GM12878 (cell line): ENCODE results near the gene PLXDC1. TPM values are rescaled to one million over a fixed set of nuclear protein-coding genes. Genes with fewer than 3 reads are reported as not detected.
"Not testable (repeated sequence)": the region's sequence is repeated elsewhere in the genome, so short reads cannot be mapped to it uniquely, and the experiment has no call there.

Experiments
- ATAC-seq: fragments of 200-7000 bp; cut with Tn5 transposase; 3 replicates; pipeline ENCODE4 v1.9.1; 2020; ENCODE audit warnings: mild to moderate bottlenecking, moderate library complexity
- BruUV-seq: library from RNA; stranded (reverse); fragments of 400-500 nt; replicated peaks from 2 replicates; lab custom pipeline; 2021; lab: Mats Ljungman, UMichigan
- CTCF ChIA-PET: fragments of 300-600 bp; sonication (Branson Sonifier 250); formaldehyde crosslinking; extraction: SDS; loops from one replicate; lab custom pipeline; 2021; ENCODE audit warnings: inconsistent platforms; lab: Yijun Ruan, JAX
- POLR2A ChIA-PET: fragments of 350-600 bp; formaldehyde crosslinking; extraction: SDS; loops from one replicate; lab custom pipeline; 2021; ENCODE audit warnings: inconsistent platforms; lab: Charles Lee
- RAD21 ChIA-PET: fragments of 300-600 bp; sonication (Branson Sonifier 250); formaldehyde crosslinking; loops from one replicate; lab custom pipeline; 2023; ENCODE audit warnings: antibody characterized with exemption; ENCODE audit not compliant: unreplicated experiment; lab: Charles Lee
- SMC1A ChIA-PET: fragments of 300-600 bp; sonication (Branson Sonifier 250); formaldehyde crosslinking; loops from one replicate; lab custom pipeline; 2023; ENCODE audit not compliant: unreplicated experiment, uncharacterized antibody; lab: Charles Lee
- DNase-seq: peaks from one replicate; pipeline ENCODE4 v3.0.0-alpha.2; 2011; ENCODE audit warnings: low read depth, low spot score
- FAIRE-seq: peaks from 3 replicates; lab custom pipeline; 2011; peaks lifted over from hg19 to GRCh38; lab: Jason Lieb, UNC
- H2AFZ ChIP-seq: 2 replicates; pipeline ENCODE4 v1.6.0; 2011; ENCODE audit warnings: low read depth, low read length, control low read depth; ENCODE audit not compliant: control insufficient read depth
- H3K27ac ChIP-seq: 2 replicates; pipeline ENCODE4 v1.5.1; 2011; ENCODE audit warnings: control low read depth; ENCODE audit not compliant: control insufficient read depth, insufficient read depth
- H3K27me3 ChIP-seq, 2 experiments: replicated peaks in 1 of 2; 2 replicates each; pipeline versions ENCODE4 v1.6.0 to v1.6.1; 2011; ENCODE audit warnings: low read length in 1 of 2; ENCODE audit not compliant: control insufficient read depth in 2 of 2, insufficient read depth in 2 of 2
- H3K36me3 ChIP-seq, 2 experiments: 2 replicates each; pipeline ENCODE4 v1.5.1; 2011; ENCODE audit warnings: low read length in 1 of 2; ENCODE audit not compliant: control insufficient read depth in 2 of 2, insufficient read depth in 2 of 2
- H3K4me1 ChIP-seq: 2 replicates; pipeline ENCODE4 v1.6.1; 2011; ENCODE audit warnings: mild to moderate bottlenecking, low read length, moderate library complexity, mixed read lengths; ENCODE audit not compliant: control insufficient read depth, insufficient read depth
- H3K4me2 ChIP-seq: 2 replicates; pipeline ENCODE4 v1.6.0; 2011; ENCODE audit warnings: control low read depth; ENCODE audit not compliant: control insufficient read depth, insufficient read depth
- H3K4me3 ChIP-seq: fragments of 200-600 bp; sonication (generic); 2 replicates; pipeline ENCODE4 v1.5.1; 2016
- H3K79me2 ChIP-seq: 2 replicates; pipeline ENCODE4 v1.6.0; 2011; ENCODE audit warnings: low read length; ENCODE audit not compliant: control insufficient read depth, insufficient read depth
- H3K9ac ChIP-seq: 2 replicates; pipeline ENCODE4 v1.8.0; 2011; ENCODE audit warnings: low read length, control low read depth, mixed read lengths; ENCODE audit not compliant: control insufficient read depth, insufficient read depth
- H3K9me3 ChIP-seq: replicated peaks from 3 replicates; pipeline ENCODE4 v1.5.1; 2011; ENCODE audit warnings: mild to moderate bottlenecking, low read length; ENCODE audit not compliant: control insufficient read depth, insufficient read depth
- H4K20me1 ChIP-seq: 2 replicates; pipeline ENCODE4 v1.6.0; 2011; ENCODE audit not compliant: control insufficient read depth, insufficient read depth
- PAX5 ChIP-seq: IDR thresholded peaks from 2 replicates; pipeline ENCODE4 v1.6.1; 2011; ENCODE audit warnings: low read depth, low read length, borderline replicate concordance
- WGBS: methylation state at CpG from one replicate; pipeline ENCODE4 v1.1.6; 2016; ENCODE audit warnings: low lambda C conversion rate; ENCODE audit not compliant: insufficient replicate concordance, insufficient coverage; ENCODE audit errors: missing lambda C conversion rate; 5-methylcytosine and 5-hydroxymethylcytosine counted together
- in situ Hi-C: fragments of 300-500 bp; cut with MboI; formaldehyde crosslinking; loops from 9 replicates; pipeline ENCODE4 v1.14.3; 2018; ENCODE audit warnings: mixed read lengths
- intact Hi-C: fragments of 100-400 bp; cut with micrococcal nuclease; formaldehyde crosslinking; loops from one replicate; pipeline ENCODE4 v1.14.2; 2022; ENCODE audit not compliant: unreplicated experiment
- polyA plus RNA-seq, 11 experiments: library from polyadenylated mRNA; depleted of rRNA in 4 of 11; unstranded in 6 of 11; stranded (reverse) in 5 of 11; fragments of >200 nt; fragmentation: Nextera tagmentation in 4 of 11; fragmentation: Illumina TruSeq in 1 of 11; extraction: Ambion mirVana in 4 of 11; extraction: Trizol in 1 of 11; gene quantifications; 1 replicate in 1 of 11; 2 replicates in 10 of 11; pipeline versions ENCODE4 v1.2.1 to v1.2.3, GENCODE V29; 2011 to 2016; ENCODE audit warnings: inconsistent platforms in 2 of 11, missing spikeins in 2 of 11, low read depth in 1 of 11
- total RNA-seq, 4 experiments: library from RNA; depleted of rRNA in 3 of 4; stranded (reverse); fragments of >200 nt in 3 of 4; fragmentation: Illumina TruSeq in 1 of 4; extraction: Trizol in 1 of 4; gene quantifications; 2 replicates each; pipeline versions ENCODE4 v1.2.1 to v1.2.3, GENCODE V29; 2013 to 2021
- TF ChIP-seq, protein P1 (sequence below): fragments of 450-650 bp; formaldehyde crosslinking; IDR thresholded peaks from 2 replicates; pipeline ENCODE4 v1.4.0; 2022; ENCODE audit warnings: mild to moderate bottlenecking, moderate library complexity

PLXDC1 gene
- total and polyA plus RNA-seq, 10 of the 15 experiments (the other 5 are each of a cell fraction or from before 2014, with no cell fraction given): 0.03 to 0.30 (median 0.22) TPM; not detected in 7

DNA sequence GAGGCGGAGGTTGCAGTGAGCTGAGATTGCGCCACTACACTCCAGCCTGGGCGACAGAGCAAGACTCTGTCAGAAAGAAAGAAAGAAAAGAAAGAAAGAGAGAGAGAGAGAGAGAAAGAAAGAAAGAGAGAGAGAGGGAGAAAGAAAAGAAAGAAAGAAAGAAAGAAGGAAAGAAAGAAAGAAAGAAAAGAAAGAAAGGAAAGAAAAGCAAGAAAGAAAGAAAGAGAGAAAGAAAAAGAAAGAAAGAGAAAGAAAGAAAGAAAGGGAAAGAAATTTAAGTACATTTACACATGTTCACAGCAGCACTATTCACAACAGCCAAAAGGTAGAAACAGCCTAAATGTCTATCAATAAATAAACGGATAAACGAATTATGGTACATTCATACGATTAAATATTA, 21.9 kb downstream of the PLXDC1 start:
- FAIRE-seq, SMC1A ChIA-PET, H3K27me3 ChIP-seq, ATAC-seq, H4K20me1 ChIP-seq, CTCF ChIA-PET, DNase-seq, H3K27ac ChIP-seq, H2AFZ ChIP-seq, H3K4me2 ChIP-seq, RAD21 ChIA-PET, H3K79me2 ChIP-seq, POLR2A ChIA-PET, H3K9me3 ChIP-seq, BruUV-seq, intact Hi-C loops, H3K36me3 ChIP-seq, in situ Hi-C loops, H3K4me1 ChIP-seq, H3K4me3 ChIP-seq, H3K9ac ChIP-seq: not testable (repeated sequence)
- 75% methylated on average over 6 of the region's 6 CpGs for WGBS

DNA sequence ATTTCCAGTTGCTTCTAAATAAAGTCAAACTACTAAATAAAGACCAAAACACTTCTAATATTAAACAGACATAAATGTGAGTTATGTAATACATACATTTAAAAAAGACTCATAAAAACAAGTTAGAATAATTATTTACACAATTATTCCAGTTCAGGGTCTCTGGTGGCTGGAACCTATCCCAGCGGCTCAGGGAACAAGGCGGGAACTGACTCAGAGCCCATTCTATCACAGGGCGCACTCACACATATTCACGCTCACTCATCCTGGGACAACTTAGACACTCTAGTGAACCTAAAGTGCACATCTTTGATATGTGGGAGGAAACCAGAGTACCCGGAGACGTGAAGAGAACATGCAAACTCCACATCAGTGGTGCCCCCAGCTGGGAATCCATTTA, 25.0 kb downstream of the PLXDC1 start:
- BruUV-seq: no TSS peak
- Histone ChIP-seq H3K27ac (no peak overlapping the region), H3K36me3 (no peaks in the 10 kb centered on the region), H3K4me3 (no peak overlapping the region), H4K20me1 (no peaks in the 10 kb centered on the region), H3K4me2 (no peak overlapping the region), H3K9ac (no peak overlapping the region), H3K4me1 (no peaks in the 10 kb centered on the region), H3K79me2 (no peaks in the 10 kb centered on the region), H2AFZ (no peak overlapping the region), H3K9me3 (no peaks in the 10 kb centered on the region), H3K27me3 (no peaks in the 10 kb centered on the region)
- in situ Hi-C loops: no loop called here
- no peak for FAIRE-seq
- TF ChIP-seq, protein P1, sequence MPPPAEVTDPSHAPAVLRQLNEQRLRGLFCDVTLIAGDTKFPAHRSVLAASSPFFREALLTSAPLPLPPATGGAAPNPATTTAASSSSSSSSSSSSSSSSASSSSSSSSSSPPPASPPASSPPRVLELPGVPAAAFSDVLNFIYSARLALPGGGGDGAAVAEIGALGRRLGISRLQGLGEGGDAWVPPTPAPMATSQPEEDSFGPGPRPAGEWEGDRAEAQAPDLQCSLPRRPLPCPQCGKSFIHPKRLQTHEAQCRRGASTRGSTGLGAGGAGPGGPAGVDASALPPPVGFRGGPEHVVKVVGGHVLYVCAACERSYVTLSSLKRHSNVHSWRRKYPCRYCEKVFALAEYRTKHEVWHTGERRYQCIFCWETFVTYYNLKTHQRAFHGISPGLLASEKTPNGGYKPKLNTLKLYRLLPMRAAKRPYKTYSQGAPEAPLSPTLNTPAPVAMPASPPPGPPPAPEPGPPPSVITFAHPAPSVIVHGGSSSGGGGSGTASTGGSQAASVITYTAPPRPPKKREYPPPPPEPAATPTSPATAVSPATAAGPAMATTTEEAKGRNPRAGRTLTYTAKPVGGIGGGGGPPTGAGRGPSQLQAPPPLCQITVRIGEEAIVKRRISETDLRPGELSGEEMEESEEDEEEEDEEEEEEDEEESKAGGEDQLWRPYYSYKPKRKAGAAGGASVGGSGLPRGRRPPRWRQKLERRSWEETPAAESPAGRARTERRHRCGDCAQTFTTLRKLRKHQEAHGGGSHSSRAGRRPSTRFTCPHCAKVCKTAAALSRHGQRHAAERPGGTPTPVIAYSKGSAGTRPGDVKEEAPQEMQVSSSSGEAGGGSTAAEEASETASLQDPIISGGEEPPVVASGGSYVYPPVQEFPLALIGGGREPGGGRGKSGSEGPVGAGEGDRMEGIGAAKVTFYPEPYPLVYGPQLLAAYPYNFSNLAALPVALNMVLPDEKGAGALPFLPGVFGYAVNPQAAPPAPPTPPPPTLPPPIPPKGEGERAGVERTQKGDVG (CRISPR knock-in tag): no peak
- TF ChIP-seq PAX5: no peak
- ChIA-PET RAD21 (no interaction called here), POLR2A (no interaction called here), CTCF (no interaction called here), SMC1A (no interaction called here)
- 48% methylated on average over 6 of the region's 6 CpGs for WGBS
- ATAC-seq: no peak
- intact Hi-C loops: no loop called here
- DNase-seq: no peak
